Measurements from ENCODE around the gene FZD4.
"Not testable (repeated sequence)": the region's sequence is repeated elsewhere in the genome, so short reads cannot be mapped to it uniquely, and the experiment has no call there.

Gene FZD4

DNA sequence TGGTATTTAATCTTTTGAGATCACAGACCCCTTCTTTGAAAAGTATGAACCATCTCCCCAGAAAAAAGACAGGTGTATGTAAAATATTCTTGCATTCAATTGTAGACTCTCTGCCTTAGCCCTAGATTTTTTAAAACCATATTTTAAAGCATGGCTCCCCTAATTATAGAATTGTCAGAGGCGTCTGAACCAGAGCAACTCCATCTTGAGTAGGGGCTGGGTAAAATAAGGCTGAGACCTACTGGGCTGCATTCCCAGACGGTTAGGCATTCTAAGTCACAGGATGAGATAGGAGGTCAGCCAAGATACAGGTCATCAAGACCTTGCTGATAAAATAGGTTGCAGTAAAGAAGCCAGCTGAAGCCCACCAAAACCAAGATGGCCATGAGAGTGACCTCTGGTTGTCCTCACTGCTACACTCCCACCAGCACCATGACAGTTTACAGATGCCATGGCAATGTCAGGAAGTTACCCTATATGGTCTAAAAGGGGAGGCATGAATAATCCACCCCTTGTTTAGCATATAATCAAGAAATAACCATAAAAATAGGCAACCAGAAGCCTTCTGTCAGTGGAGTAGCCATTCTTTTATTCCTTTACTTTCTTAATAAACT lies 17.9 kb downstream of the FZD4 start:
- not testable (repeated sequence) for DNase-seq

DNA sequence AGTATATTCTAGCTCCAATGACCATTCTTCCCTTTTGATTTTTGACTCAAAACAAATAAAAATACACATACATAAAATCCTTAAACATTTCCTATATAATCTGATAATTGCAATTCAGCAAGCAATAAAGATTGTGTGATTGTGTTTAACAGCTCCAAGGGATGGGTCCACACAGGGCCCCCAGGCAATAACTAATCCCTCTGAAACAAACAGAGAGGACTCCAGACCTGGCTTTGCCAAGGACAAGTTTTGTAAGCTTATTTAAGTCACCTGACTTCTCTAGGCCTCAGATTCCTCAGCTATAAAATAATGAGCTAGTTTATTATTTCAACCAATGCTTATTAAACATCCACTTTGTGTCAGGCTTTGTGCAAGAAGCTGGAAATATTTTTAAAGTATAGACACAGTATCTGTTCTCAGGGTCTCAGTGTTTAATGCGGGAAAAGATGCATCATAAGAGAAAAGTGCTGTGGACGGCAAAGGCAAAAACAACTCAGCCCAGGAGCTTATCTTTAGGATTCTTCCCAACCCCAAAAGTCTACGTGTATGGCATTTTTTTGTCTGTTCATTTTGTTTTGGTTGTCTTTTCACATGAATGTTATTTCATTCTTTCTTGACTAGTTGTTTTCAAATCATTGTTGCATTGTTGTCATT lies 20.1 kb downstream of the FZD4 start:
- DNase-seq, result no peak

DNA sequence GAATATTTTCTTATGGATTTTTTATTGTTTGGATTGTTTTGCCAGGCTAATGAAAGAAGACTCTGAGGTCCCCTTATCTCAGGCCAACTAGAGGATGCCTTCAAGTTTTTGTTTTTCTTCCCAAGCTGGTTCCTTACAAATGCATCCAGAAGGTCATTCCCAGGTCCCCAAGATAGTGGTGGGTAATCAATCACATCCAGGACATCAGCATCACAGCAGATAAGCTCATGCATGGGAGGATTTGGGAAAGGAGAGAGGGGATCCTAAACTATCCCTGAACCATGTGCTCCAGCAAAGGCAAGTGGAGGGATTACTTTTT lies 20.7 kb downstream of the FZD4 start:
- DNase-seq, result no peak

DNA sequence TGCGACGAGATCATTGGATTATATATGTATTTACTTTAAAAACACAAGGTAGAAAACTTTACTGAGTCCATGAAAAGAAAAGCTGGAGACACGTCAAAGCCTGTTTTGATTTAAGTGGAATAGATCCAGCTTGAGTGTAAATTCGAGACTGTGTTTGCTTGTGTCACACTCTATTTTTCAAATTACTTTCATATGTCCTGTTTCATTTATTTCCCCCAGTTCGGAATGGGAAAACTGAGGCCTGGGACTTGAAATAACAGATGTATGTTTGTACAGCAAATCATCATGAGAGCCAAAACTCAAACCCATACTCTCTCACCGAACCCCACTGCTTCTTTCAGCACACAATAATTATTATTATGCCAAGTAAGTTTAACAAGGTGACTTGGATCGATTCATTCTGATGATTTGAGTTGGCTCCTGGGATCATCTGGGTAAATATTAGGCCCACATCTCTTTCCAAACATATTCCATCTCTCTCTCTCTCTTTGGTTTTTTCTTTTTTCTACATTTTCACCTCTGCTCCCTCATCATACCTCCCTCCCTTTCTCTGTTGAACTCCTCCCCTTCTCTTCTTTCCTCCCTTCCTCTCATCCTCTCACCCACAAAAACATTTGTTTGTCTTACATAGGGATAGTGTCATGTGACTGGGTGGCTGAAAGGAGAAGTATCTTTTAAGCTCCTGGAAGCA lies 21.2 kb downstream of the FZD4 start:
- DNase-seq, result no peak

DNA sequence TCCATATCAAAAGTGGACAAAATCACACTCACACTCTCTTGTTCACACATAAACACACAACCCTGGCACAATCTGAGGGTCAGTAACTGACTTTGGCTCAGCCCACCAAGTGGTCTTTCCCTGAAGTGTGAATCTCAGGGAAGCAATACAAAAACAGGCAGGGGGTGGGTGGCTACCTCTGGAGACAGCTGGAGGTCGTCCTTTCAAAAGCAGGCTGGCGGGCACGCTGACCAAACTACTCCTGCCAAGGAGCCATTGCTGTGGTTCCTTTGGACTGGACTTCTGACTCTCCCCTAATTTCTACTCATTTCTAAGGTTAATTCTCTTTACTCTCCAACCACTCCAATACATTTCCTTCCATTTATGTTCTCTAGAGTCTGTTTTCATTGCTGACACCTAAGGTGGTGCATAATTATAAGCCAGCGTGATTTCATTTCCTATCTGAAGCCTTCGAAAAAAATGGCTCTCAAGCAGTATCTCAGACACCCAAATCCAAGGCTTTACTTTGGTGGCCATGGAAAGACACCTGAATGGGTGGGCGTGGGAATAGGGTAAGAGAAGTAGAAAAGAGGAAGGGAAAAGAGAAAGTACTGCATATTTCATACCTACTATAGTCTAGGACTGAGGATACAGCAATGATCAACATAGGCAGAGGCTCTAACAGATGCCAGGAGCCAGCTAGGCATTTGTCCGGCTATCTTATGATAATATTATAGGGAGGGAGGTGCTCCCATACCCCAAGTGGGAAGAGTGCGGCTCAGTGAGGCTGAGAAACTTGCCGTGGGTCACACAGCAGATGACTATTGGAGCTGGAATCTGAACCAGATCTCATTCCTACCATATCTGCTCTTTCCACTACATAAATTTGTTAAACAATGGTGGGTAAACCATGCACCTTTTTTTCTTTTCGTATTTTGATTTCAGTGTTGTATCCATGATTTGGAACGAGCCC lies 22.0 kb downstream of the FZD4 start:
- no peak for DNase-seq

DNA sequence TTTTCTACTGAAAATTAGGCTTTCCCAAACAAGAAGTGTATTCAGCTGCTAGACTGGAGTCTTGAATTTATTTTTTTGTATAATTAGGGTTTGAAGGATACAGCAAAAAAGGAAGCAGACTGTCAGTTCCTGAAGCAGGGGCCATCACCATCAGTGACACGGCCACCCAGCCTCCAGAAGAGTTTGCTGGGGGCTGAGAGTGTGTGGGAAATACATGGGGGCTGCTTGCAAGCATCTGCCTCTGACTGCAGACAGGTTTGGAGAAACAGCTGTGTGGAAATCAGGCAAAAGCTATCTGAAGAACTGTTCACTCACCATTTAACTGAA lies 23.0 kb downstream of the FZD4 start:
- no peak for DNase-seq

DNA sequence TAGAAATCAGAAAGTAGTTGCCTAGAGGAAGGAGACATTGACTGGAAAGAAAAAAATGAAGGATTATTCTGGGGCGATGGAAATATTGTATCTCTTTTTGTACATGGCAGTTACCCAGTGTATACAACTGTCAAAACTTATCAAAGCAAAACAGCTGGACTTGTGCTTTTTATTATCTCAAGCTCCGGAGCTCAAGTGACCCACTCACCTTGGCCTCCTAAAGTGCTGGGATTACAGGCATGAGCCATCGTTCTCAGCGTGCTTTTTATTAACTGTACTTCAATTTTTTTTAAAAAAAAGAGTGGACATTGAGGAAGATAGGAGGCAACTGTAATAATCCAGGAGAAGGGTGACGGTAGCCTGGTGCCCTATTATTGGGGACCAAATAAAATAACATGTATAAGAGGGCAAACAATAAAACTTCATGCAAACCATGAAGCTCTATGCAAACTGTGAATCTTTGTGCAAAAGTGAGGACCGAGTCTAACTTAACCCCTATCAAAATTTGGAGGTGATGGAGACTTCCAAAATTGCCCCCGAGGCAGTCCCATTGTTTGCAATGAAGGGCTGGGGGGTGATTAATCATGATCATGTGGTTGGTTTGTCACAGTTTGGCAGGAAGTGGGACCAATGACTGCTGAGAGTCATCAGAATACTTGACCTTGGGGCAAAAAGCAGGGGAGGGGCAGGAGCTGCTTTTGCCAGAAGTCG lies 23.5 kb downstream of the FZD4 start:
- no peak for DNase-seq

DNA sequence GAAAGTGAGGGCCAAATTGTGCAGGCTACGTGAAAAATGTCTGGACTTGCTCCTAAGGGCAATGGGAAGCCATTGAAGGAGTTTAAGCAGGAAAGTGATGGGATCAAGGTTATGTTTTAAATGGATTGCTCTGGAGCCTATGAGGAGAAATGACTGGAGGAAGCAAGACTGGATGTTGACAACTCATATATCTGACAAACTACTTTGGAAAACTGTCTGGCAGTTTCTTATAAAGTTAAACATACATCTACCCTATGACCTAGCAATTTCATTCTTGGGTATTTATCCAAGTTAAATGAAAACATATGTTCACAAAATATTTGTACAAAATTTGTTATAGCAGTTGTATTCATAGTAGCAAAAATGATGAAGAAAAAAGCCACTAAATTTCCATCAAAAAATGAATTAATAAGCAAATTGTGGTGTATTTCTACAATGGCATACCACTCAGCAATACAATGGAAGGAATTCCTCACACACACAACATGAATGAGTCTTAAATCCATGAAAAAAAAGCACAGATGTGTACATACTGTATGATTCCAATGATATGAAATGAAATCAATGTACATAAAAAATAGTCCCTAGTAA lies 24.1 kb downstream of the FZD4 start:
- DNase-seq, result no peak

DNA sequence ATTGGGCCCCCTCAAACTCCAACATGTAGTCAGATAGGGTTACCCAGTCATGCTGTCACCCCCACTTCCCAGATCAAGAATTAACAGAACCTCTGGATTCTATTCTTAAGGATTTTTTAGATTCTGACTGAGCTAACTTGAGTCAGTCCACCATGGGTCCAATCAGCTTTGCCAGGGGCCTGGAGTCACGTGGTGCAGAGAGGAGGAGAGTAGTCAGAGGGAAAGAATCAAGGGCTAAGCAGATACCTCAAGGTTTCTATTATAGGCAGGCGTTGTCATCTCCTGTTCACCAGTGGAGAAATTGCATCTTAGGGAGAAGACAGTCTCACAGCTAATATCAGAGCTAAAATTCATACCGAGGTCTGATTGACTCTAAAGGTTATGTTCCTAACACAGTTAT lies 28.2 kb downstream of the FZD4 start:
- DNase-seq, result no peak

DNA sequence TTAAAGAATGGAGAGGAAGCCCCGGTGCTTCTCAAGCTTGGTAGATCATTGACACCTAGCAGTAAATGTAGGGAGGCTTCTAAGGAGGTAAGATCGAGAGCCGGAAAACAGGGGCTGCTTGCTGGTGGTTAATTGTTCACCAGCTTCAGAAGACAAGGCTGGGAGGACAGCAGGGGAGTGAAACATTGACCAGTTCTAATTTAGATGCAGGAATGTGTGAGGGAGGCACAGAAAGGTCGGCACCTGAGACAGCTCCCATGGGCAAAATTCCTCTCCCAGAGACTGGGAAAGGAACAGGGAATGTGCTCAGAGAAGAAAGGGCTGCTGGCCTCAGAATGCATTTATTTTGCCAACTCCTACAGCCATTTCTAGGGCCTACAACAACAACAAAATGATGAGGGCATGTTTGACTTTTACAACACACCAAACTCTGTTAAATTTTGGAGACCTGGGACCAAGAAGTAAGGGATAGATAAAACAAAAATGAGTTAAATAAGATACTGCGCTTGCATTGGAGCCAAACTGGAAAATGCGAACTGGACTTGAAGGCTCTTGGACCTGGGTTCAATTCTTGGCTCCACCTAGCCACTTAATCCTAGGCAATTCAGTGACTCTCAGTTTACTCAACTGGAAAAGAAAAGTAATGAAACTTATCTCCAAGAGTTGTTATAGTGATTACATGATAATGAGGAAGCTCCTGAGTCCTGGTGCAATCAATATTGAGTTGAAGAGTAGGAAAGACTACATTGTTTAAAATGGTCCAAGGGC lies 31.0 kb downstream of the FZD4 start:
- DNase-seq, result no peak

DNA sequence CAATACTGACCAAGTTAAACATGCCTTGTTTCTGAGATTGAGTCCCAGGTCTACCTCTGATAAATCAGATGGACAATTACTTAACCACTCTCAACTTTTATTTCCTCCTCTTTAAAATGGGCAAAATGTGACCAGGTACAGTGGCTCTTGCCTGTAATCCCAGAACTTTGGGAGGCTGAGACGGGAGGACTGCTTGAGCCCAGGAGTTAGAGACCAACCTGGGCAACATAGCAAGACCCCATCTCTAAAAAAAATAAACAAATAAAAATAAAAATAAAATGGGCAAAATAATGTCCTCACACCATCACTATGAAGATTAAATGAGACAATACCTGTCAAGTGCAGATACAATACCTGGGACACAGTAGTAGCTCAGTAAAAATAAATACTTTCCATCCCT lies 33.0 kb downstream of the FZD4 start:
- DNase-seq, result no peak

DNA sequence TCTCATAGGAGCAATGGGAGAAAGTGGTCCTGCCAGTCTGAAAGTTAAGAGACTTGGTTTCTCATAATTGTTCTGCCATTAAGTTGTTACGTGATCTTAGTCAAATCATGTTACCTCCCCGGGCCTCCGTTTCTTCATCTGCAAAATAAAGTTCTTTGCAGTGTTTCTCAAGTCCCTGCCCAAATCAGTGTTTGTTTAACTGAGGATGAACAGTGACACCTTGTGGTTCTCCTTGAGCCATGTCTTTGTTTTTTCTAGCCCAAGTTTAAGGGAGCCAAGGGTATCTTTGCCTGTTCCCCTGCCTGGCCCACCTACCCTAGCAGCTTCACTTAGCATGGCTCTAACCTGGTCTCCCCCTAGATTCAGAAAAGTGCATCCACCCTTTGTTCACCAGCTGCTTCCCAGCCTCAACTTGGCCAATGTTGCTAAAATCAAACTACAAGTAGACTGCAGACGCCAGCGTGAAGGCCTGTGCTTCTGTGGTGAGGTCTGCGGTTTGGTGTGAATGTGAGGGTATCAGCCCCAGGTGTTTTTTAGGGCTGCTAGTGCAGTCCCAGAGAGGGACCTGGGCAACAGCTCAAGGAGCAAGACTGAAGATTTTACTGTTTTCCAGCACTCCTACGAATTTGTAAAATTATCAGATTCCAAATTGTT lies 35.5 kb downstream of the FZD4 start:
- DNase-seq, result peak; percentile 9

DNA sequence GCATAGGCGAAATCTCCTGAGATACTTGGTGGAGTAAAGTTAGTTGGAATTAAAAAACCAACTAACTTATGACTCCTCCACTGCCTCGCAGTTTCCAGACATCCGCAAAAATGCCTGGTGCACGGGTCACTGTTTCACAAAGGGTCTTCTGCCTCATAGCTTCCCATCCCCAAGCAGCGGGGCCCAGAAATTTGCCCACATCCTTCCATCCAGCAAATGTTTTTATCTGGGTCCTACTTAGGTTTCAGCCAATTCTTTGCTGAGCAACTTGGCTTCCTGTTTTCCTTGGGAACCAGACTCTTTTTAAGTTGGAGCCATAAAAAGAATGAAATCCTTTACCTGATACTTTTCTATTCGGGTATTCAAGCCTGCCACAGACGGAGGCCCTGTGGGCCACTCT lies 36.2 kb downstream of the FZD4 start:
- no peak for DNase-seq

DNA sequence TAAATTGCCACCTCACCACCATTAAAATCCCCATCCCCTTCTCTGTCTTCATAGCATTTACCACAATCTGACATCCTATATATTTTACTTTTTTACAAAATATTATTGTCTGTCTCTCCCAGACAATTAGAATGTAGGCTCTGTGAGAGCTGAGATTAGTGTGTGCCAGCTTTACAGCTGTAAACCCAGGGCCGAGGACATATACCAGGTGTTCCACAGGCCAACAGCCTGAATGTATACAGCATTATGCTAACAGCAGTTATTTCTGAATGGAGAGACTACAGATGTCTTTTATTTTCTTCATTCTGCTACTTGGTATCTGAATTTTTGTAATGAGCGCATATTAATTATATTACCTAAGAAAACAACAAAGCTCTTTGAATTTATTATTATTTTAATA lies 36.7 kb downstream of the FZD4 start:
- no peak for DNase-seq

DNA sequence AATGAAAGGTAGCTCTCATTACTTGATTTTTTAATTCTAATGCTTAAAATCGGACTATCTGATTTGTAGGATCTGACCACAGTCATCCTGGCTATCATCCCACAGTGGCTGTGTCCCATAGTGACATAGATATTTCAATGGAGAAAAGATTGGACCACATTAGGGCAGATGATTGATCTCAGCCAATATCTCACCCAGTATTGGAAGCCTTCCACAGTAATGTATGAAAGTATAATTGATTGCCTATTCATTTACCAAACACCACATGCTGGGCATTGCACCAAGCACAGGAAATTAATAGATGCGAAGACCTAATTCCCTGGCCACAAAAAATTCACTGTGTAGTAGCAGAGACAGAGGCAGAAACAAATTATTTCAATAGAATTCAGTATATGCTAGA lies 37.6 kb downstream of the FZD4 start:
- no peak for DNase-seq

DNA sequence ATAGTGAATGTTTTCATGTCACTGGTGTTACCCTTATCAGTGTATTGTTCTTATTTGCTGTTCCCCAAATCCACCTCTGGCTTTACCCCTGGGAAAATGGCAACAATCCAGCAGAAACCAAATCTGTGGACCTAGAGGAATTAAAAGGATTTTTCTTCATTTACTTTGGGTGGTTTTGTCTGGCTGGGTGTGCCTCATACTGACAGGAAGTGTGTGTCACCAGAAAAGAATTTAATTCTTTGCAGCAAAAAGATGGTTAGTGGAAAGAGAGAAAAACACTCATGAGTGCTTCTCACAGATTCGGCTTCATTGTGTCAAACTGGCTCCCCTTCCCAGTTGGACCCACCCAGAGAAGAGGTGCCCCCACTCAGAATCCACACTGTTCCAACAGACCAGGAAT lies 38.9 kb downstream of the FZD4 start:
- no peak for DNase-seq

DNA sequence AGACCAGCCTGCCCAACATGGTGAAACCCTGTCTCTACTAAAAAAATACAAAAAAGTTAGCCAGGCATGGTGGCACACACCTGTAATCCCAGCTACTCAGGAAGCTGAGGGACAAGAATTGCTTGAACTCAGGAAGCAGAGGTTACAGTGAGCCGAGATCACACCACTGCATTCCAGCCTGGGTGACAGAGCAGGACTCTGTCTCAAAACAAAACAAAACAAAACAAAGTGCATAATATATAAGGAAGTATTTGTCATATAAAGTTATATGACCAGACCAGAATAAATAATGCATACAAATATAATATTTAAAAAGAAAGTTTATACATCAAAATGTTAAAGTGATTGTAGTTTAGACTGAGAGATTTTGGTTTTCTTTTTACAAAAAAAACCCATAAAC lies 39.3 kb downstream of the FZD4 start:
- not testable (repeated sequence) for DNase-seq

DNA sequence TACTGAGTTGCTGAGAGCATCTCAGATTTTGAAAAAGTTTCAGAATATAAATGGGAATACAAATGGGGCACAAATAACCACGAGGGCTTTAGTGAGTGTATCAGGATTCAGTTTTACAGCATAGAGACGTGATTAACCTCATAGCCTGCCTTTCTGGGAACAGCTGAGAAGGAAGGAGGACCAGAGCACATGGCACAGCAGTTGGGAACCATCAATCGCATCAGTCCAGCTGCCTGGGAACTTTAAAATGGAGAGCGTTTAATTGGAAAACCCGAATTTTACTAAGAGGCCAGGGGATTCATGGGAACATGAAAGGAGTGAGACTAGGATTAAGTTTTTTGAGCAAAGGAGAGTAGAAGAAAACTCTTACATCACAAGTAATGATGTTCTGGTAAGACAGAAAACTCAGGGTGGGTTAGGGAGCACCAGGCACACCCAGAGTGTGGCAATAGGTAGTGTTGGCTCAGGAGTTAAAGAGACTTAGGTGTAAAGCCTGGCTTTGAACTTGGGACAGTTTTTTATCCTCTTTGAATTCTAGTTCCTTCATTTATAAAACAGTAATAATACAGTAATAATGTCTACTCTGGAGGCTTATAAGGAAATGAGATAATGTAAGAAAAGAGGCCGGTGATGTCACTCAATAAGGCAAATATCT lies 40.2 kb downstream of the FZD4 start:
- no peak for DNase-seq

DNA sequence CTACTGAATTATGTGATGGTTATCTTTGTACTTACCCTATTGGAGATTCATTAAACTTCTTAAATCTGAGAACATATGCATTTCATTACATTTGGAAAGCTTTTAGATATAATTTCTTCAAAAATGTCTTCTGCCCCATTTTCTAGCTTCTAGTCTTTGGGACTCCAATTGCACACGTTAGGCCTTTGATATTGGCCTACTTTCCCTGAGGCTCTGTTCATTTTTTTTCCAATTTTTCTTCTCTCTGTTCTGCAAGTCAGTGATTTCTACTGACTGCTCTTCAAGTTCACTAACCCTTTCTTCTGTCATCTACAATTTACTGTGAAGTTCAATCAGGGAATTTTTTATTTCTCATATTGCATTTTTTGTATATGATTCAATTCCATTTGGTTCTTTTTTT lies 43.0 kb downstream of the FZD4 start:
- DNase-seq, result no peak

DNA sequence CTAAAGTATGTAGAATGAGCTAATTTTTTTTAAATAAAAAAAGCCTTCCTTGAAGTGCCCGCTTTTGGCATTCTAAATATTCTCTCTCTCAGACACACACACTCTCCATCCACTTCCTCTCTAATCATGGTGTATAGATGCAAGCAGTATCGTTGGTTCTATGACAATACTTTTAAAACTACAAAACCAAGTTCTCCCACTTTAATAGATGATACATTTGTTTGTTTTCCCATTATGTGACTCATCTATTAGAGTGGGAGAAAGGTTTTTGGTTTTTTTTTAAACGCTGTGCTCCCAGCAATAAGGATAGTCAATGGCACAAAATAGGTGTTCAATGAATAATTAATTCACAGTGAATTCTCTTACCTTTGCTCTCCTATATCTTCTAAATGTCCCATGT lies 44.6 kb downstream of the FZD4 start:
- DNase-seq, result no peak

DNA sequence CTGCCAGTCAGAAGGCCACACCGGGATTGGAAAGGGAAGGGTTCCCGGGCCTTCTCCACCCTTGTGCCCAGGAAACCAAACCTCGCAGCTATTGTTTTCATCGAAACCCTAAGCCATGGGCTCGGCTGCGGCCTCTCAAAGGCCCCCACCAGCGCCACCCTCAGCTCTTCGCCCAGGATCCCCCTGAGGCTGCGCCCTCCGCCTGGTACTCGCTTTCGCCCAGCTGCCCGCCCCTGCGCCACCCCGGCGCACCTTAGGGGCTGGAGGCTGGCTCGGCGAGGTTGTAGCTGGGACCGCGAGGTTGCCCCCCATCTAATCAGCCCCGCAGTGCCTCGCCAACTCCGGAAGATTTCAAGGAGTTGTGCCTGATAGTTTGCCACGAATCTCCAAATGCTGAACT lies 49.0 kb downstream of the FZD4 start:
- DNase-seq, result no peak
